ENCODE results near the gene RNF20.
A peak's percentile ranks its signal among the peaks of the same experiment; 100 is the strongest.

RNF20 gene

DNA sequence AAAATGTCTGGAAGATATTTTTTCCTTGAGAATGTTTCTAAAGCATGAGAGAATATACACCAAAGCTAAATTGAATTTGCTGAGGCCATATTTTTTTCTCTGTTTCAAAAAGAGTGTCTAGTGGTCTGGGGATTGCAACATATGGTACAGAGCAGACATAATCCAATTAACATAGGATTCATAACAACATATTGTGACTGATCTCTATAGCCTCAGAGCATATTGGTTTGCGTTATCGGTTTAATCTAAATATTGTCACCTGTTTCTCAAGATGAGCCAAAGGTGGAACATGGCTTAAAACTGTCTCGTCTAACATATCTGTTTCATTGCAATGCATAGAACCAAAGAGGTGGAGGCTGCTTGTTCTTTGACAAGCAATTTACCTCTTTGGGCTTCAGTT lies 57.2 kb downstream of the RNF20 start:
- DNase-seq = peak; percentile 44

DNA sequence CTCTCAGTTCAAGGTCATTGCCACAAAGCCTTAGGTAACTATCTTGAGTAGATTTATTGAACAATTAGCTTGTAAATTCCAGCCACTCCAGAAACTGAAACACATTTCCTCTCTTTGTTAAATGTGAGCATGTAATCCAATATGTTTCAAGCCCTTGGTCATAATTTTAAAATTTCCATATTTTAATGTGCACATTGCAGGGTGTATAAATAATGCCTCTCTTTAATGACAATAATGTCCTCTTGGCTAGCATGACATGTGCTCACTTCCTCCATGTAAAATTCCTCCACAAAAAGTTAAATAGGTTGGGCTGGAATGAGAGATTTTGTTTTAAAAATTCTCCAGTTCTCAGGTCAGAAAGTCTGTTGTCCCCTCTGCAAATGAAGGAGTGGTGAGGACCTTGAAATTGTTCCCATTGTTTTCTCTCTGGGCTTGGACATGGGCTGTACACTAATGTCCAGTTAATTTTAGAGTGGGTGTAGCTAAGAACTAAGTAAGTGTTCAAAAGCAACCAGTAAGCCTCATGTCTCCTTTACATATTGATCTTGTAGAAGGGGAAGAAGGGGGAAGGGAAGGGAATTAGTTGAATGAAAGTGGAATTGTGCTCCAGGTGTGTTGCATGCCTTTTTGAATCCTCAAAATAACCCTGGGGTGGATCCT lies 58.3 kb downstream of the RNF20 start:
- no peak for DNase-seq

DNA sequence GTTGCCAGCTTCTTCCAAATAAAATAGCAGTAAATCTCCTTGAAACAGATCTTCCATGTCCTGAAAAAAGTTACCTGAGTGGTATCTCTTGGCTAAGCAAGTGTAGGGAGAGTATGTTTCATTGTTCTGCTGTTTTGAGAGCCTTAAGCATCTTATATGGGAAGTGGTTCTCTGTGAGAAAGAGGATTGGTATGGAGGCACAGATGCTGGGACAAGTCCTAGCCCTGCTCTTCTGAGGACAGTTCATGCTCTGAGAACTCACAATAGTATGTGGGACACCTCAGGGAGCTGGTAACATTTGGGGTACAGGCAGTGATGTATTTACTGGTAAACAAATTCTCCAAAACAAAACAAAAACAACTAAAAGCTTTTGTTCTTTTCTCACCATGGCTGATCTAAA lies 59.1 kb downstream of the RNF20 start:
- DNase-seq = no peak

DNA sequence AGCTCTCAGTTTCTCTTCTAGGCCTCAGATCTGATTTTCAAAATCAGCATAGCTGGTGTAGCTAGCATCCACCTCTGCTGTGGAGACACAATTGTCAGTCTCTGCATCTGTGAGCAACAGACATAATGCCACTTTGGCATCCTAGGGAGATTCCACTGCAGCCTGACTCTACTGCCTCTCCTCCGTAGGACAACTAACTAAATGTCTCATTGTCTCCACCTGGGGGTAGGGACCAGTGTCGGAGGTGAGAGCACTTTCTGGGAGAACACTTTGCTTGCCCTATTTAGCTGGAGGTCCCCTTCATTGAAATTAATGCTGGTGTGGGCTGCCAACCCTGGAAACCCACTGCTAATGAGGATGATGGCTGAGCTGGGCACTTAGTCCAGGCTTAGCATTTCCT lies 59.7 kb downstream of the RNF20 start:
- no peak for DNase-seq

DNA sequence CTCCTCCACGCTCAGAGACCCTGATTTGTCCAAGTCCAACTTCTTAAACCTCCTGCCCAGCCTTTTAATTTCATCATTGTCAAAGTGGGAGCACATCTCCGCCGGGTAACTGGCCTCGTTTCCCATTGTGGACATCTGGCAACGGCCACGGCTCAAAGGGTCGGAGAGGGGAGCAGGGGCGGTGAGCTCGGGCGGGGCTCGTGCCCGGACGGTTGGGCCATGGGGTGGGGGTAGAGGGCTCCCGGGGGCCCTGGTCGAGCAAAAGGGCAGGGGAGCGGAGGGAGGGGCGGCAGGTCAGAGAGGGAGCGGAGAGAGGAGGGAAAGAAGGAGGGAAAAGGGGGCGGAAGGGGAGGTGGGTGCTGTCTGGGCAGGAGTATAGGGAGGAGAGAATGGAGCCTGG lies 61.1 kb downstream of the RNF20 start, which contains the start of gene PPP3R2:
Gene PPP3R2, minus strand, starts transcription at position 174 of the 400 bp plus-strand sequence. Its CDS starts 48 bp downstream, at position 126.
- no peak for DNase-seq

DNA sequence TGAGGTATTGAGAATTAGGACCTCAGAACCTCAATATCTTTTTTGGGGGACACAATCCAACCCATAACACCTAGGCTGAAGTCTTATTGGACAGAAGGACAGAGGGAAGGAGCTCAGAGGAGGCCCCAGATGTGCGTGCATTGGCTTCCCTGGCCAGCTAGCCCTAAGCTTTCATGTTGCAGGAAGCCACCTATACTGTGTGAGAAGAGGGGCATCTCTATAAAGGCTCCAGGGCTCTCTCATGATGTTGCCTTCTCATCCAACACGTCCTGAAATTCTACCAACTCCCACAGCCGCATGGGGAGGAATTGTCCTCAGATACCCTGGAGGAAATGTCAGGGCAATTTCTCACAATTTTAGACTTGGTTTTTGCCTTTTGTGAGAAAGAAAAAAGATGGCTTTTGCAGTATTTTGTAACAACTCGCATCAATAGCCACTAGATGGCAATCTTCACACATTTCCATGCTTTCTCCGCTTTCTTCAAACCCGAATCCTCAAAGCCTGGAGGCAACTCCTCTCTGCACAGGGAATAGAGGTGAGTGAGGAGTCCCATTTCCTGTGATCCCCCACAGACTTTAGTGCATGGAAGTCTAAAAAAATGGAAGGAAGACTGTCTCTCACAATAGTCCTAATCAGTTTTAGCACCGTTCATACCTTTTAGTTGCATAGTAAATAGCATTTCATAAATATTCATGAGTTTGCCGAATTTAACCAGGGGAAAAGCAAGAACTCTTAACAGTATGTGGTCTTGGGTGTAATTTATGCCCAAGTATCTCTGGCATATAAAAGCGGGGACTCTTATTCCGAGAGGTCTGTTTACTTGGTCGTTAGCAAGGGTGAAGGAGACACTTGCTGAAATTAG lies 68.5 kb downstream of the RNF20 start:
- peak; percentile 73 for DNase-seq

DNA sequence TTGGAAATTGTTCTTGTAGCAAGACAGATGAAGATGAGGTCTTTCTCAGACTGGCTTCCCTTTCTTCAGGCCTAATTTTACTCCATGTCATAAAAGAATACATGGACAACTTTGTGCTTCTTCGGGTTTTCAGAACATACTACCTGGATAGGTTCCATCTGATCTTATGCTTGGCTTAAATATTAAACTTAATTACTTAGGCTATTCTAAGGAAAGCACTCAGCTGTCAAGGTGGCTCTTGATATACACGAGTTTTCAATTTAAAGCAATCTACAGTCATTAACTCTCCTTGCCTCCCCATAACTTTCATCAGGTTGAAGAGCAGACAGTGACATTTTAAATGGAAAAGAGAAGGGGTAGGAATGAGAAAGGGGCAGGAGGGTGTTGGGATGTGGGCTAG lies 70.6 kb downstream of the RNF20 start:
- no peak for DNase-seq

DNA sequence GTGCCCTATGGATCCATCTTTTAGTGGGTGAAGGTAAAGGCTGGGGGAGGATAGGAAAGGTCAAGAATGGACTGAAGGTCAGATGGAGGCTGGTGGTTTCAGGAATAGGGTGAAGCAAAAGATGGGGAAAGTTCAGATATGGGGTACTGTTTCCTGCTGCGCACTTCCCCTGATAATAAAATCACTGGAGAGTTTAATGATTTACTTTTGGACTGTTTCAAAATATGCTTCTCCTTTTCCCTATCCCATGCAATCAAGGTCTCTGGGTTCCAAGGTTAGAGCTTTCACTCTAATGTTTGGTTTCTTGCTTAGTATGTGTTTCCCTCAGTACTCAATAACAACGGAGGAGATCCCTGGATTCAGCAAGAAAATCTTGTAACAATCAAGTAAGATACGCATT lies 71.9 kb downstream of the RNF20 start:
- no peak for DNase-seq

Data from NCI-H82 (cell line).